HG02798 (cell line): ENCODE results near the gene SFXN4.
"Not testable (repeated sequence)": the region's sequence is repeated elsewhere in the genome, so short reads cannot be mapped to it uniquely, and the experiment has no call there.

Experiments
- ATAC-seq: cut with Tn5 transposase; IDR thresholded peaks from one replicate; pipeline ENCODE4 v1.9.1; 2021; ENCODE audit warnings: mild to moderate bottlenecking; ENCODE audit not compliant: unreplicated experiment, poor library complexity

Gene SFXN4

GRCh38 chr10:119190954-119191785 is 25.7 kb upstream of the SFXN4 start:
- ATAC-seq = no peak

- ATAC-seq = no peak
These were observed 24.8 kb upstream of the SFXN4 start for GRCh38 chr10:119190353-119190752.

DNA sequence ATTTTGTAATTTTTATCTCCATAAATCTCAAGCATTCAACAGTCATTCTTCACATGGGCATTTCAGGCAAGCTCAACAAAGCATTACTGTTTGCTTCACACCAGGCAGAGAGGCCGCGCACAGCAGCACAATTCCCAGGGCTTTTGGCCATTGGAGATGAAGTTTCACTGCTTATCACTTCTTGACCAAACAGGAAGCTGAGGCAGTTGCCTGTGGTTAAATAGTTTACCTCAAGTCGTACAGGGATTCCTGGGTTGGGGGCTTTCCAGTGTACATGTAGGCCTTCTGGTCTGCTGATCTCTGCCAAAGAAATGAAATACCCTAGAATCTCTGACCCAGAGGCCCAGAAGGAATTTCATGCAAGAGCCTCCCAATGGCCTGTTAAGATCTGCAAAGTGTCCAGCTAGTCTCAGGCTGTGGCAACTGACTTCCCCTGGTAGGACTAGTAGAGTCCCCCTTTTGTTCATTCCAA is 24.3 kb upstream of the SFXN4 start:
- no peak for ATAC-seq

DNA sequence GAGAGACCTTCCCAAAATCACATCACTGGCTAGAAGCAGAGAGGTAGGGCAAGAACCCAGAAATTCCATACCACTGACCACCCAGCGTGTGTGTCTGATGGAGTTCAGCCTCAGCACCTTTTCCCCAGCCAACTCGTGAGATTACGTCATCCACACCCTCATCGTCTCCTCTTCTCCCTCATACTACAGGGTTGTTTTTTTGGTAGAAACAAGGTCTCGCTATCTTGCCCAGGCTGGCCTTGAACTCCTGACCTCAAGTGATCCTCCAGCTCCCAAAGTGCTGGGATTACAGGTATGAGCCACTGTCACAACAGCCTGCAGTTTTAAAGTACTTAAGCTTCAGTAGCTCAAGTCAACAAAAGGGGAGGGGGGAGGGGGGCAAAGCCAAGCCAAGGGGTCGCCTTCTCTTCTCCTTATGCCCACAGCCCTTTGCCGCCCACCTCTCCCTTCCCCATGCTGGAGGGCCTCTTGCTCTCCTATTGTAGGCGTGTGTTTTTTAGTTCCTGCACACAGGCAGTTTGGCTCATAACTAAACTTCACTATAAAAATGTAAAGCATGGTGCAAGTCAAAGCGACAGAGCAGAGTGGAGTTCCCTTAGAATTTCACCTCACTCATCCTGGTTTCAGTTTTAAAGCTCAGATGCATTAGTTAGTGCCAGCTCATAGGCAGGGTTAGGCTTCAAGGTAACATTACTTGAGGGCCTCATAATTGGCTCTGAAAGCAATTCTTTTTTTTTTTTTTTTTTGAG is 18.3 kb upstream of the SFXN4 start:
- ATAC-seq = no peak

DNA sequence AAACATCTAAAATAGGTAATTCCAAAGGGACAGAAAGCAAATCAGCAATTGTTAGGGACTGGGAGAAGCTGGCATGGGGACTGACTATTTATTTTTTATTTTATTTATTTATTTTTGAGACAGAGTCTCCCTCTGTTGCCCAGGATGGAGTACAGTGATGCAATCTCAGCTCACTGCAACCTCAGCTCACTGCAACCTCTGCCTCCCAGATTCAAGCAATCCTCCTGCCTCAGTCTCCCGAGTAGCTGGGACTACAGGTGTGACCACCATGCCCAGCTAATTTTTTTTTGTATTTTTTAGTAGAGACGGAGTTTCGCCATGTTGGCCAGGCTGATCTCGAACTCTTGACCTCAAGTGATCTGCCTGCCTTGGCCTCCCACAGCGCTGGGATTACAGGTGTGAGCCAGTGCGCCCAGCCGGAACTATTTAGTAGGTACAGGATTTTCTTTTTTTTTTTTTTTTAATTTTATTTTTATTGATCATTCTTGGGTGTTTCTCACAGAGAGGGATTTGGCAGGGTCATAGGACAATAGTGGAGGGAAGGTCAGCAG is 15.4 kb upstream of the SFXN4 start:
- not testable (repeated sequence) for ATAC-seq

DNA sequence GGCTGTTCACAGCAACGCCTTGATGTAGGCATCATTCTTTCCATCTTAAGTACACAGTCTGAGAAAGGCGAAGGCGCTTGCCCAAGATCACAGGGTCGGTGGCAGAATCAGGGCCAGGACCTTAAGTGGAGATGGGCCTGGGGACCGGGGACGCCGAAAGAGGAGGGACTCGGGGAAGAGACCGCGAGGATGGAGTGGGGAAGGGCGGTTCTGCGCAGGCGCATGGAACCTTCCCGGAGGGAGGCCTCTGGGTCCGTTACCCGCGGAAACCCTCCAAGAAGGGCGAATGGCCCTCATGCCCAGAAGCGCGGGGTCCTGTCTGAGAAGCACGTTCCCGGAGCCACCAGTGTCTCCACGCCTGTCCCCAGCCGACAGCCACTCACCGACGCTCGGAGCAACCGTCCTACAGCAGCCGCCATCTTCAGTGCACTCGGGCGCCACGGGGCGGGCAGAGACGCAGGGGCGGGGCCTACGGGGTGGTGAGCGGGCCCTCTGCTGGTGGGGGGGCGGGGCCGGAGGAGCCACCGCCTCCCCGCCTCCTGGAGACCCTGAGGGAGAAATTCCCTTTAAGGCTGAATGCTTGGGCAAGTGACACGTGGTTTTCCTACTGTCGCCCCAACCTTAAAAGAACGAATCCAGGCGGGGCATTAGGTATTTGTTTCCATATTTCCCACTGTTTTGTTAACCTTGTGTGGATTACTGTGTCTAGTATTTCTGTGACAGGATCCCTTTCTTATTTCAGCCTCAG is 13.0 kb upstream of the SFXN4 start, which contains the start of gene PRDX3:
Gene PRDX3, minus strand, starts transcription at position 441 of the 748 bp plus-strand sequence. Its CDS starts 22 bp downstream, at position 419.
- ATAC-seq = peak; percentile 97

DNA sequence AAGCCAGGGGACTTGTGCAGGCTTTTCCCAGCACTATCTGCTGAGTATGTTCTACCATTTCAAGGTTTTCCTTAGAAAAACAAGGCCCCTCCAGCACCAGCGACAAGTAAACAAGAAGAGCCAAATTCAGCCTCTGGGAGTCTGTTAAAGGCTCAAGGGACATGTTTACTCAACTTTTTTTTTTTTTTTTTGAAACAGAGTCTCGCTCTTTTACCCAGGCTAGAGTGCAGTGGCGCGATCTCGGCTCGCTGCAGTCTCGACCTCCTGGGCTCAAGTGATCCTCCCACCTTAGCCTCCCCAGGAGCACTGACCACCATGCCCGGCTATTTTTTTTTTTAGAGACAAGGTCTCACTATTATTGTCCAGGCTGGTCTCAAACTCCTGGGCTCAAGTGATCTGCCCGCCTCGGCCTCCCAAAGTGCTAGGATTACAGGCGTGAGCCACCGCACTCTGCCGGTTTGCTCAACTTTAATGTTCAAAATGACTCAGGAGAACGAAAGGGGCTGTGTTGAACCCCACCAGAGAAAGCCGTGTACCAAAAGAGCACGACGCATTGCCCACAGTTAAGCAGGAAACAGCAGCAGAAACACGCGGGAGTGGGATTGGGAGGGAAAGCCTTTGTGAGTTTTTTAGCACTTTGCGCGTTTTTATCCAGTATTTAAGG is 12.3 kb upstream of the SFXN4 start:
- peak; percentile 30 for ATAC-seq

GRCh38 chr10:119176166-119176565 is 10.7 kb upstream of the SFXN4 start:
- ATAC-seq = no peak

GRCh38 chr10:119174109-119174508 is 8.6 kb upstream of the SFXN4 start:
- ATAC-seq = no peak

- no peak for ATAC-seq
These were observed 1.5 kb upstream of the SFXN4 start for GRCh38 chr10:119167041-119167440.

GRCh38 chr10:119166564-119166963 is 1.1 kb upstream of the SFXN4 start:
- ATAC-seq = no peak

- no peak for ATAC-seq
These were observed 595 bp upstream of the SFXN4 start for GRCh38 chr10:119166118-119166500.

GRCh38 chr10:119162452-119163092 is 2.9 kb downstream of the SFXN4 start:
- ATAC-seq = no peak

- no peak for ATAC-seq
These were observed 3.6 kb downstream of the SFXN4 start for GRCh38 chr10:119161680-119162451.

DNA sequence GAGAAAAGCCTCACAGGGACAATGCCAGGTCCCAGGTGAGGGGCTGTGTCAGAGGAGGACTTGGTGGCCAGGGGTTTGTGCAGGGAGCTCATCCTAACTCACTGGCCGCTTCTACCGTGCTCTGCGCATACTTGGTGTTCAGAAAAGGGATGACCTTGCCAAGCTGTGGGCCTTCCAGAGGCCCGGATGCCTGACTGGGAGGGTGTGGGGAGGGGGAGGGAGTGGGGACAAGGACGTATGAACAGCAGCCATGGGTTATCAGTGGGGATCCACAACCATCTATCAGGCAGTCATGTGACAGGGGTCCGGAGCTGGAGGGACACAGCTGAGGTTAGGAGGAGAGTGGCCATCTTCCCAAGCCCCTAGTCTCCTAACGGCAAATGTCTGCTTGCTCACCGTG is 6.2 kb downstream of the SFXN4 start:
- no peak for ATAC-seq

DNA sequence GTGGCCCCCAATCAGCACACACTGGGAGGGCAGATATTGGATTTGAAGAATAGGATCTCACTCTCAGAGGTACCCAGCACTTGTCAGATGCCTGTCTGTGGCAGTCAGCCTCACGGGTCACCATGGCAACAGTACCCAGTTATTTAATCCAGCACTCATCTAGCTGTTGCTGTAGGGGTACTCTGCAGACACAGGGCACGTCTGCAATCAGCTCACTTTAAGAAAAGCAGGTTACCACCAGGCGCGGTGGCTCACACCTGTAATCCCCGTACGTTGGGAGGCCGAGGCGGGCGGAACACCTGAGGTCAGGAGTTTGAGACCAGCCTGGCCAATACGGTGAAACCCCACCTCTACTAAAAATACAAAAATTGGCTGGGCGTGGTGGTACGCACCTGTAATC is 11.9 kb downstream of the SFXN4 start:
- ATAC-seq = no peak

DNA sequence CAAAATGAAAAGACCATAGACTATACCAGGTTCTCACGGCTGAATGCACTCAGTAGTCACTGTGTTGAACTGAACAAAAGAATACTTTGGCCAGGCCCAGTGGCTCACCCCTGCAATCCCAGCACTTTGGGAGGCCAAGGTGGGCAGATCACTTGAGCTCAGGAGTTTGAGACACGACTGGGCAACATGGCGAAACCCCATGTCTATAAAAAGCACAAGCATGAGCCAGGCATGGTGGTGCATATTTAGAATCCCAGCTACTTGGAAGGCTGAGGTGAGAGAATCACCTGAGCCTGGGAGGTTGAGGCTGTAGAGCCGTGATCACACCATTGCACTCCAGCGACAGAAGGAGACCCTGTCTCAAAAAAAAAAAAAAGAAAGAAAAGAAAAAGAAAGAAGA is 12.5 kb downstream of the SFXN4 start:
- no peak for ATAC-seq

- ATAC-seq = not testable (repeated sequence)
These were observed 13.9 kb downstream of the SFXN4 start for GRCh38 chr10:119151601-119152000.

DNA sequence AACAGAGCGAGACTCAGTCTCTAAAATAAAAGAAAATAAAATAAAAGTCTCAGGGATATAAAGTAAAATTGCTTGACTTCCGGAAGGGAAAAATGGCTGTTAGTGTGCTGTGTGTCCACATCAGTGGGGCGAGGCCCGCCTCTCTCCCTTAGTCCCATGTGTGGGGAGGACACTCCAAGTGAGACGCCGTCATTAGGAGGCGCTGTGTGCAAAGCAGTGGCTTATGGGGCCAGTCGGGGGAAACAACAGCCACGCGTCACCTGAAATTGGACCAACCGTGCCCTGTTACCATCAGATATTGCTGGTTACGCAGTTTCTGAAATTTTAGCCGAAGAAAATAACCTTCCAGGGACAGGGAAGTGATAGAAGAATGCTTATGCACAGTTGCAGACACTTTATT is 15.8 kb downstream of the SFXN4 start:
- no peak for ATAC-seq
